Germinal center (tissue), 1 donor: Measurements from ENCODE around the gene CSF1R.

Experiments used
- DNase-seq: peaks from one replicate; pipeline ENCODE4 v3.0.0; 2012; ENCODE audit warnings: mixed read lengths, low spot score

The CSF1R gene

DNA sequence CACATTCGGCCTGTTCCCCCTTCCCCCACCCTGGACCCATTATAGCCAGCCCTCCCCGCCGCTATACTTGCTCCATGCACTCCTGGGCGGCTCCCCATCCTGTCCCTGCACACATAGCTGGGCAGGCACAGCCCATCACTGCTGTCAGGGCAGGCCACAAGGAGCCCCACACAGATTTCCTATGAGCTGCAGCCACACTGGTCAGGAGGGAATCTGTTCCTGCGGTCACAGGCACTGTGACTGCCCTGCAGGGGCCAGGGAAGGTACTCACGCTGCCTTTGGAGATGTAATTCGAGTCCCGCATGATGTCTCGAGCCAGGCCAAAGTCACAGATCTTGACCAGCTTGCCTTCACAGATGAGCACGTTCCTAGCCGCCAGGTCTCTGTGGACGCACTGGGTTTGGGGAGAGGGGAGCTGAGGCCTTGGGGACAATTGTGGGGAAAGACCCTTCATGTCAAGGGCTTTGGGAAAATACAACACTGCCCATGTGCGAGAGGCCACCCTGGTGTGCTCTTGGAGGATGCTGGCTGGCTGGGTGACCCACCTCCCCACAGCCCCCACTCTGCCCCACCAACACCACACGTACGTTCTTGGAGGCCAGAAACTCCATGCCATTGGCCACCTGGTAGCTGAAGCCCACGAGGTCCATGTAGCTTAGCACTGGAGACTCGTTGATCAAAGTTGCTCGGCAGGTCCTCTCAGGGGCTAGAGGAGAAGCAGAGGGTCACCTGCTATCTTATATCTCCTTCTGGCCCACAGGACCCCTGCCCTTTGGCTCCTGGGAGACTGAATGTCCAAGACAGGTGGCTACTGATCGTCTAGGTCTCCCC is 34.5 kb upstream of the CSF1R start:
- DNase-seq = no peak

- DNase-seq = no peak
Measured at GRCh38 chr5:150120062-150120441, 33.7 kb upstream of the CSF1R start.

DNA sequence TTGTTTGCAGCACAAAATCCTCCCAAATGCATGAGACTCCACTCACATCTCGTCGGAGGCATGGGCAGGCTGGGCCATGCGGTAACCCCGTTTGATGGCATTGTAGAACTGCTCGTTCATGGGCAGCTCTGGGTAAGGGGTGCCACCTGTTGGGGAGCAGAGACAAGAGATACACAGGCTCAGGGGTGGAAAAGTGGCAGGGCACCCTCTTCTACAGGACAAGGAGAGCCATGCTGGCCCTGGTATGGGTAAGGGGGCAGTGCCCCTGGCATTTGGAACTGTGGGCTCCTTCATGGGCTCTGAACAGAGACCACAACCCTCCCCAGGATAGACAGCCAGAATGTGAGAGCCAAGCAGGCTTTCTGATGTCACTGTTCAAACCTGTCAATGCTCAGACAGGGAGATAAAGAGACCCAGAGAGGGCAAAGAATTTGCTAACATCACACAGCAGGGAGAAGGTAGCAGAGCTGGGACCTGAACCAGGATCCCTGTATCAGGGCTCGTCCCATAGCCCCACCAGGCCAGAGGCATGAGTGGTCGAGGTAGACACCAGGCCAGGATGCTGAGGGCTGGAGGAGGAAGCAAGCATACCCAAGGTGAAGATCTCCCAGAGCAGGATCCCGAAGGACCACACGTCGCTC is 33.2 kb upstream of the CSF1R start:
- no peak for DNase-seq

GRCh38 chr5:150118561-150119229 is 32.3 kb upstream of the CSF1R start:
- no peak for DNase-seq

DNA sequence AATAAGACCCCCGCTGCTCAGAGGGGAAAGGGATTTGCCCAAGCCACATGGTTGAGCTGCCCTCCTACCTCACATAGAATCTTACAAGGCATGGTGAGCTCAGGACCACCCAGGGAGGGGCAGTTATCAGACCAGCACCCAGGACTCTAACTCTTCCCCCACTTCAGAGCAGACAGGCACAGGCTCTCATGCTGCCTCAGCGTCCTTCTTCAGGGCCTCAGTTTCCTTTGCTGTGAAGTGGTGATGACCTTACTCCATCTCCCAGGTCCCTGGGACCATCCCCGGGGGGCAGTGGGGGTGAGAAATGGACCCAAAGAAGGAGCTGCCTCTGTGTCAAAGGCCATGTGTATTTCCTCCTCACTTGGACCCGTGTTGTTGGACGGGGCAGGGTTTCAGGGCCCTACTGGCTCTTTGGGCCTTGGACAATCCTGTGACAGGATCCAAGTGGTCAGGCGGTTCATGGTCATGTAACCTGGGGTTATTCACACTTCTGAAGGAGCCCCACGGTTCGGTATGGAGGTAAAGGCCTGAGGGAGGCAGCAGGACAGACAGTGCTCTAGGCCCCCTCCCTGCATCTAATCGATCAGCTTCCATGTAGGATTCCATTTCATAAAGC is 31.7 kb upstream of the CSF1R start:
- no peak for DNase-seq

DNA sequence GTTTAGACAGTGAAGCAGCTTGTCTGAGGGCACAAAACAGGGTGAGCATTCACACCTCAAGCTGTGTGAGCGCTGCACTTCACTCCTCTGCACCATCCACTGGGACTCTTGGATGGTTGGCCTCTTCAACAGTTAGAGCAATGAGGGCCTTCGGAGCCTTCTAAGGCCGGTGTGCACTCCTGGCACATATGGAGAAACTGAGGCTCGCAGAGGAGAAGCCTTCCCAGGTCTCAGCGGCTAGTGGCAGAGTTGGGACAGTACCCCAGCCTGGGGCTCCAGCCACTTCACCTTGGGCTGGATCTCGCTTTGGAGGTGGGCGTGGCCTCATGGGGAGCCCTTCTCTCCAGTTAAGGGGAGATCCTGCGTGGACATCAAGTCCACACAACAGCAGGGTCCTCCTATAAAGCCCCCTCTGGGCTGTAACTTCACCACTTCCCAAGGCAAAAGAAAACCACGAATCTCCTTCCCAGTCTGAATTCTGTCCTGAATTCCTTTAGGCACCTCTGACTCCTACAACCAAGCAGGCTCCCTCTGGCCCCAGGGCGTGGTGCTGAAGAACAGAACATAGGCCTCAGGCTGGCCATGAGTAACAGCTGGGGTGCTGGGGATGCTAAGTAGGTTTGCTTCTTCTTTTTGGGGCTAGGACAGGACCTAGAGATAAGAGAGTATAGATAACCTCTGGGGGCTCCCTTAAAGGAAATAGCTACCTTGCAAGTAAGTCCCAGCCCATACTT is 30.5 kb upstream of the CSF1R start:
- DNase-seq = no peak

DNA sequence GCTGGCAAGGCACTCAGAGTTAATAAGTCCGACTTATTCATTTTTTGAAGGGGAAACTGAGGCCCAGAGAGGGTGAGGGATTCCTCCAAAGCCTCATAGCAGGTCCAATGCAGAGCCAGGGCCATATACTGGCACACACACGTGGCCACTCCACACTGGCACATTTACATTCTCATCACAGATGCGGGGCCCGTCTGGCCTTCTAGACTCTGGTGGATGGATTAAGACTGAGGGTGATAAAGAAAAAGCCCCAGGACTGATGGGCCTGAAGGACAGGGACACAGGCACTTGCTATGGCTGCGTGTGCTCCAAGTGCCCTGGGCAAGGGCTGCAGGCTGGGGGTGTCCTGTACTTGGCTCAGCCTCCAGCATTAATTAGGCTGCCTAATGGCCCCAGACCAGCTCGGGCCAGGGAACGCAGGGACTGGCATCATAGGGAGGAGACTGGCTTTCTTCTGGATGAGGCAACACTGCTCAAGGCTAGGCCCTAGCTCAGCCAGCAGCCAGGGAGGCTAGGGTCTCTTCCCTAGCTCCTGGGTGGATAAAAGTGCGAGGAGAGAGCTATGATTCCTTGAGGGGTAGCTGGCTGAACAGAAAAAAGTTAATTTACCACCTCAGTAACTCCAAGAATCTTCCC is 28.5 kb upstream of the CSF1R start:
- DNase-seq = no peak

DNA sequence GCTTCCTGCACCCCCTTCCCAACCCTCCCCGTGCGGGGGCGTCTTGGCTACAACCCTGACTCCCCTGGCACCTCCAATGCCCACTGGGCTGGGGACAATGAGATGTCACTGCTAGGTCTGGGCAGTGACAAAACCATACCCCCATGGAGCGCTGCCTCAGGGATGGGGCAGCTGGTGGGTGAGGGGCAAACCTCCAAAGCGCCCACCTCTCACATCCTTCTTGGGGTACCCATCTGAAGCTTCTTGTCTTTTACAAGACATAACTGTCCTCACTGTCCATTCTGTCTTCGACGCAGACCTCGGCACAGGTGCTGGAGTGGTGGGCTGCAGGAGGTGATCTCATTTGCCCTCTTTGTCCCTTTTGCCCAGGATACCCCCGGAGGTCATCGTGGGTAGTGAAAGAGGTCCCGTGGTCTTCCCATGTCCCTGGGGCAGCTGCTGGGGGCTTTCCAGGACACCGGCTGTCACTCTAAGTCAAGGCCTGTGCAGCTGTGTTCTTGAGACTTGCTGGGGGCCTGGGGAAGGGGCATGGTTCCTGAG is 27.8 kb upstream of the CSF1R start:
- no peak for DNase-seq

DNA sequence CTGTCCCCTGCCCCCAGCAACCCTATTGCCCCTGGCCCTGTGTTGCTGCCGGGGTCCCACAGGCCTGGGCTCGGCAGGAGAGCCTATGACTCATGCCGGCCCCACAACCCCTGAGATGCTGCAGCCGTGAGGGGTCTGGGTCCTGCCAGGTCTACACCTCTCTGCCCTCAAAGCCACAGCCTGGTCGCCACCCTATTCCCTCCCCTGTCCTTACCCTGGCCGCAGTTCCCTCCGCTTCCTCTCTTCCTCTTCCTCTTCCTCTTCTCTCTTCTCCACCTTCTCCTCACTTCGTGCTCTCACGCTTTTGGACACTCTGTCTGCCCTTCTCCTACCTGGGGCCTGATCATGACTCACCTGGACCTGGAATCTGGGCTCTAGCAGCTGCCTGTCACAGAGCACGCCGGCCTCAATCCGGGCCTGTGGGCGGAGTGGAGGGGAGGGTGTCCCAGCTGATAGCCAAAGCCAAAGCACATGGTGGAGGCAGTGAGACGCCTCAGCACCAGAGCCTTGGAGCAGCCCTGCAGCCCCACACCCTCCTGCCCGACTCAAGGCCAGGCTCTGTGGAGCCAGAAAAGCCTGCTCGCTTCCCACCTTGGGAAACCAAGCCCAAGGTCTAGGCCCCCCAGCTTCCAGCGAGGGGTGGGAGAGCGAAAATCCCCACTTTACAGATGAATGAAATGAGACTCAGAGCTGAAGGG is 26.8 kb upstream of the CSF1R start:
- no peak for DNase-seq

- DNase-seq = no peak
Measured at GRCh38 chr5:150112201-150113046, 26.1 kb upstream of the CSF1R start.

- DNase-seq = no peak
Measured at GRCh38 chr5:150111122-150111521, 24.8 kb upstream of the CSF1R start.

DNA sequence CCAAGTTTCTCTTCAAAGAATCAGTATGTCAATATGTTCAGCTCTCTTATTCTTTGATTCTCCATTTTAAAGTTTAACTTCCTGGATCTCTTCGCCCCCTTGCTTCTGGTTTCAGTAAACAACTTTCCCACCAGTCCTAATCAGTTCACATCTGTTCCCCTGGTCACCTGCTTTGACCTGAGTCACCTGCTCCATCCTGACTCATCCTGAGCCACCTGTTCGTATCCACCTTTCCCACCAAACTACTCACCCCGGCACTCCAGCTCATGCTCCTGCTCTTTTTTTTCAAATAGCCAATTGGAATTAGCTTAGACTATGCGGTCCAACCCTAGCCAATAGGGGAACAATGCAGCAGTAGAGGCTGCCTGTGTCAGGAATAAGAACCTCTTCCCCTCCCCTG is 23.6 kb upstream of the CSF1R start:
- no peak for DNase-seq

GRCh38 chr5:150108711-150109514 is 22.6 kb upstream of the CSF1R start:
- no peak for DNase-seq

- no peak for DNase-seq
Measured at GRCh38 chr5:150107909-150108447, 21.6 kb upstream of the CSF1R start.

GRCh38 chr5:150106674-150107426 is 20.5 kb upstream of the CSF1R start:
- no peak for DNase-seq

DNA sequence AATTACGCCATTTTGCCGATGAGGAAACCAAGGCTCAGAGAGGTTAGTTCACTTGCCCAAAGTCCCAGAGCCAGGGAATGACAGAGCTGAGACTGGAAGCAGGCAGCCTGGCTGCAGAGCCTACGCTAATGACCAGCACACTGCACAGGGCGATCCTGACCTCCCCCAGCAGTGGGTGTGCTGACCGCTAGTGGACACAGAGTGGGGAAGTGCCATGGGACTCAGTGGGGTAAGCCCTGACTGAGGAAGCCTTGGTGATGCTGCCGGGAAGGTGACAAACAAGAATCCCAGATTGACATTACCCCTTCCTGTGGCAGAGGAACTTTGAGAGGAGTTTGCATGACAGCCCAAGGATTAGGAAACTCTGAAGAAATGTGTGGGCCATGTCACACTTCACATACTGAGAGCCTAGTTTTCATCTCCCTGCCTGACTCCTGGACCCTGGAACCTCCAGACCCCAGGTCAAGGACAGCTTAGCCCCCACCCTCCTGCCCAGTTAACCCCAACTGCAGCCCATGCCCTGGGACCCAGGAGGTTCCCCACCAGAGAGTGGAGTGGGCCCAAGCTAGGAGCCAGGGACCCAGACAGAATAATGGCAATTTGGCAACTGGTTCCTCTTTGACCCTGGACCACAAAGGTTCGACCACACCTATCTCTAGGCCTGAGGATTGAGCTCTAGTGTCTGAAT is 19.7 kb upstream of the CSF1R start:
- DNase-seq = no peak

GRCh38 chr5:150104550-150104870 is 18.2 kb upstream of the CSF1R start:
- DNase-seq = no peak
